ENCODE measurements around the gene DCTN3. TPM values are rescaled to one million over a fixed set of nuclear protein-coding genes. Genes with fewer than 3 reads are reported as not detected.

DCTN3 gene
- total and polyA plus RNA-seq, 2 donors (not counting 3 experiments of a cell fraction or from before 2014, with no cell fraction given), result 91.0 to 170 TPM

GRCh38 chr9:34603610-34604231 is 16.6 kb downstream of the DCTN3 start:
- TF ChIP-seq GATA2 (IDR thresholded peaks at IDR 0.05; ENCODE audit: insufficient read depth, insufficient read length, low read depth, low read length) (no peak), CTCF (IDR thresholded peaks at IDR 0.05; ENCODE audit: extremely low read depth in 1 of 2, insufficient read depth in 1 of 2, low read depth in 1 of 2, low read length in 2 of 2) (peak; percentile 85 to 89), POLR2AphosphoS5 (IDR thresholded peaks at IDR 0.05; ENCODE audit: insufficient read depth, low read depth, low read length) (no peak), FOS (IDR thresholded peaks at IDR 0.05; ENCODE audit: borderline replicate concordance, insufficient read depth, low read length) (no peak), MAX (IDR thresholded peaks at IDR 0.05; ENCODE audit: insufficient read depth, insufficient read length) (no peak)
- peak; percentile 87 for FAIRE-seq
- DNase-seq (ENCODE audit: low read depth, low spot score), result peak; percentile 77
- H3K27me3 ChIP-seq (ENCODE audit: control insufficient read depth in 2 of 2, insufficient read depth in 2 of 2, low read length in 2 of 2), result peaks cover 0 to 10% of the 10 kb centered on the region in 2 experiments
- BruUV-seq (replicated peaks), result no TSS peak
- H3K9ac ChIP-seq (replicated peaks; ENCODE audit: extremely low read depth, insufficient read depth, low read length), result no peak overlapping the region
- H3K36me3 ChIP-seq (ENCODE audit: control insufficient read depth in 2 of 2, extremely low read depth in 1 of 2, insufficient read depth in 2 of 2, low read length in 2 of 2), result no peaks in the 10 kb centered on the region
- H3K27ac ChIP-seq (ENCODE audit: insufficient read depth, low read depth, low read length), result no peak overlapping the region
- H3K9me1 ChIP-seq (replicated peaks; ENCODE audit: control insufficient read depth, extremely low read depth, insufficient read depth, low read length), result no peaks in the 10 kb centered on the region
- no peak overlapping the region for H3K4me2 ChIP-seq (ENCODE audit: insufficient read depth, low read length)
- no peak overlapping the region for H3K4me3 ChIP-seq (replicated peaks in 1 of 3; ENCODE audit: insufficient read depth in 1 of 3, low read depth in 1 of 3, low read length in 3 of 3)
- no peaks in the 10 kb centered on the region for H3K4me1 ChIP-seq (ENCODE audit: control insufficient read depth, extremely low read depth, insufficient read depth, low read length)
- dilution Hi-C loops (cut with MboI; ENCODE audit: extremely low pct_ligation_motif_present, low sequenced_read_pairs) (no loop called here), intact Hi-C loops (cut with micrococcal nuclease) (loop anchor here (1.0 kb wide), 4 partner anchors 56 to 271 kb away; no protein-coding TSS in a partner anchor)
- H4K20me1 ChIP-seq (replicated peaks; ENCODE audit: control insufficient read depth, extremely low read depth, insufficient read depth, low read length), result no peaks in the 10 kb centered on the region
- H3K9me3 ChIP-seq (replicated peaks; ENCODE audit: control insufficient read depth, insufficient read depth, low read length), result no peaks in the 10 kb centered on the region
- ChIA-PET CTCF (interaction anchor here (0.5 to 5.8 kb wide), 50 partner anchors 9 to 348 kb away, joined by 3 to 104 read pairs (median 5); partner anchors contain the start of genes DCTN3, ENHO, MYORG and RPP25L), POLR2A (interaction anchor here (1.4 kb wide), 1 partner anchor 102 kb away, joined by 3 read pairs; no protein-coding TSS in a partner anchor)
- no peak overlapping the region for H2AFZ ChIP-seq (ENCODE audit: low read depth, low read length)
- H3K79me2 ChIP-seq (ENCODE audit: control insufficient read depth, insufficient read depth, low read length), result no peaks in the 10 kb centered on the region
